A549 (cell line): ENCODE measurements around the gene CELF2. TPM values are rescaled to one million over a fixed set of nuclear protein-coding genes. Genes with fewer than 3 reads are reported as not detected.

ENCODE experiments used
- ATAC-seq, 2 experiments: fragments of 200-7000 bp in 1 of 2; fragments of >200 bp in 1 of 2; cut with Nextera tagmentation in 1 of 2; cut with Tn5 transposase in 1 of 2; 3 replicates each; pipeline versions ENCODE4 v1.8.0 to v1.9.1; 2018 to 2020; ENCODE audit warnings: mild to moderate bottlenecking in 1 of 2, moderate library complexity in 1 of 2
- CTCF ChIA-PET: fragments of 300-600 bp; sonication (Branson Sonifier 250); formaldehyde crosslinking; extraction: SDS; loops from one replicate; lab custom pipeline; 2021; ENCODE audit warnings: antibody characterized with exemption, inconsistent platforms; lab: Yijun Ruan, JAX
- POLR2A ChIA-PET: fragments of 350-600 bp; formaldehyde crosslinking; extraction: SDS; loops from one replicate; lab custom pipeline; 2021; ENCODE audit warnings: antibody characterized with exemption, inconsistent platforms; lab: Yijun Ruan, JAX
- DNase-seq, 2 experiments: peaks; one replicate each; pipeline versions ENCODE4 v3.0.0 to v3.0.0-alpha.2; 2011 to 2016; ENCODE audit warnings: low read depth in 1 of 2, low spot score in 1 of 2
- FAIRE-seq: peaks from 2 replicates; lab custom pipeline; 2011; peaks lifted over from hg19 to GRCh38; lab: Jason Lieb, UNC
- H3K27ac ChIP-seq, 2 experiments: fragments of >200 bp; sonication (Bioruptor Twin); formaldehyde crosslinking; 3 replicates each; pipeline ENCODE4 v1.5.1; 2016 to 2017
- H3K4me1 ChIP-seq: fragments of >200 bp; sonication (Bioruptor Twin); formaldehyde crosslinking; 3 replicates; pipeline ENCODE4 v1.6.1; 2016
- H3K4me2 ChIP-seq: fragments of >200 bp; sonication (Bioruptor Twin); formaldehyde crosslinking; 3 replicates; pipeline ENCODE4 v1.6.1; 2016
- H3K4me3 ChIP-seq: fragments of >200 bp; sonication (Bioruptor Twin); formaldehyde crosslinking; 3 replicates; pipeline ENCODE4 v1.5.1; 2016
- H3K9me3 ChIP-seq: fragments of >200 bp; sonication (Bioruptor Twin); formaldehyde crosslinking; 3 replicates; pipeline ENCODE4 v1.6.1; 2016
- BHLHE40 ChIP-seq: IDR thresholded peaks from 2 replicates; pipeline ENCODE4 v1.6.1; 2012; ENCODE audit warnings: low read depth, low read length, inconsistent platforms
- CBX2 ChIP-seq: fragments of 200-600 bp; sonication (generic); IDR thresholded peaks from 2 replicates; pipeline ENCODE4 v1.6.1; 2016; ENCODE audit warnings: low read depth, mild to moderate bottlenecking, borderline replicate concordance
- CBX8 ChIP-seq: fragments of 200-600 bp; sonication (generic); IDR thresholded peaks from 2 replicates; pipeline ENCODE4 v1.6.1; 2016
- CHD2 ChIP-seq: fragments of 150-350 bp; IDR thresholded peaks from 2 replicates; pipeline ENCODE4 v1.6.1; 2014; ENCODE audit warnings: low read length; ENCODE audit not compliant: partially characterized antibody
- EHF ChIP-seq: fragments of 250-450 bp; sonication (Bioruptor Pico); IDR thresholded peaks from 2 replicates; pipeline ENCODE4 v1.5.0; 2020; ENCODE audit warnings: mild to moderate bottlenecking
- EP300 ChIP-seq, 2 experiments: fragments of >200 bp; sonication (Bioruptor Twin); formaldehyde crosslinking; IDR thresholded peaks; 2 replicates in 1 of 2; 3 replicates in 1 of 2; pipeline ENCODE4 v1.6.1; 2016 to 2017
- ESRRA ChIP-seq: fragments of 150-350 bp; IDR thresholded peaks from 2 replicates; pipeline ENCODE4 v1.6.1; 2014; ENCODE audit warnings: mild to moderate bottlenecking, low read length, borderline replicate concordance
- FOSL2 ChIP-seq, 2 experiments: fragments of 450-650 bp in 1 of 2; fragments of >200 bp in 1 of 2; sonication (Bioruptor Twin) in 1 of 2; formaldehyde crosslinking; IDR thresholded peaks; 2 replicates each; pipeline versions ENCODE4 v1.5.0 to v1.6.1; 2016 to 2020; ENCODE audit warnings: mild to moderate bottlenecking in 1 of 2, moderate library complexity in 1 of 2
- GATA3 ChIP-seq: IDR thresholded peaks from 2 replicates; pipeline ENCODE4 v1.6.1; 2012; ENCODE audit warnings: borderline replicate concordance
- HEYL ChIP-seq: fragments of 250-450 bp; sonication (Bioruptor Pico); IDR thresholded peaks from 2 replicates; pipeline ENCODE4 v1.8.0; 2021; ENCODE audit warnings: mild to moderate bottlenecking, moderate library complexity
- HOXA7 ChIP-seq: fragments of 250-450 bp; sonication (Bioruptor Pico); IDR thresholded peaks from 2 replicates; pipeline ENCODE4 v1.5.0; 2020; ENCODE audit warnings: mild to moderate bottlenecking, moderate library complexity
- JUN ChIP-seq, 2 experiments: fragments of >200 bp; sonication (Bioruptor Twin); formaldehyde crosslinking; IDR thresholded peaks; 2 replicates in 1 of 2; 3 replicates in 1 of 2; pipeline ENCODE4 v1.6.1; 2016 to 2017
- KDM1A ChIP-seq: fragments of 200-600 bp; sonication (generic); IDR thresholded peaks from 2 replicates; pipeline ENCODE4 v1.6.1; 2016; ENCODE audit warnings: low read depth, mild to moderate bottlenecking
- NFE2L2 ChIP-seq: fragments of 150-350 bp; conservative IDR thresholded peaks from 2 replicates; pipeline ENCODE4 v1.6.1; 2014; ENCODE audit warnings: low read length
- NPAS2 ChIP-seq: fragments of 250-450 bp; sonication (Bioruptor Pico); IDR thresholded peaks from 2 replicates; pipeline ENCODE4 v1.8.0; 2022; ENCODE audit warnings: mild to moderate bottlenecking, moderate library complexity, borderline replicate concordance
- PHF8 ChIP-seq: fragments of 200-600 bp; sonication (generic); IDR thresholded peaks from 2 replicates; pipeline ENCODE4 v1.6.1; 2016; ENCODE audit warnings: low read depth, mild to moderate bottlenecking, antibody characterized with exemption, moderate library complexity, borderline replicate concordance
- POLR2AphosphoS2 ChIP-seq: conservative IDR thresholded peaks from 2 replicates; pipeline ENCODE4 v1.6.1; 2012; ENCODE audit warnings: low read length, improper control_type of control experiment, inconsistent platforms
- RCOR1 ChIP-seq: fragments of 150-350 bp; IDR thresholded peaks from 2 replicates; pipeline ENCODE4 v1.6.1; 2014; ENCODE audit warnings: antibody characterized with exemption, low read length, low read depth
- SMC3 ChIP-seq: fragments of >200 bp; sonication (Bioruptor Twin); formaldehyde crosslinking; IDR thresholded peaks from 3 replicates; pipeline ENCODE4 v1.6.1; 2018; ENCODE audit warnings: inconsistent platforms
- SREBF2 ChIP-seq: fragments of 450-650 bp; IDR thresholded peaks from 2 replicates; pipeline ENCODE4 v1.6.1; 2014; ENCODE audit warnings: mild to moderate bottlenecking, moderate library complexity
- ZSCAN20 ChIP-seq: fragments of 250-450 bp; sonication (Bioruptor Pico); IDR thresholded peaks from 2 replicates; pipeline ENCODE4 v1.8.0; 2022; ENCODE audit warnings: mild to moderate bottlenecking, moderate library complexity
- WGBS: methylation state at CpG from one replicate; pipeline ENCODE4 v1.1.6; 2017; ENCODE audit errors: missing lambda C conversion rate; 5-methylcytosine and 5-hydroxymethylcytosine counted together
- polyA plus RNA-seq, 4 experiments: library from polyadenylated mRNA; depleted of rRNA in 3 of 4; stranded (reverse); fragments of >200 nt; fragmentation: RNase III in 1 of 4; extraction: RNeasy Plus Mini Kit Qiagen cat#74134 plus additional on column Dnase treatment in 1 of 4; gene quantifications; 2 replicates in 3 of 4; 3 replicates in 1 of 4; pipeline ENCODE4 v1.2.3, GENCODE V29; 2011 to 2017
- TF ChIP-seq, protein P1 (sequence below): fragments of 200-600 bp; sonication (generic); IDR thresholded peaks from 2 replicates; pipeline ENCODE4 v1.6.1; 2016; ENCODE audit warnings: antibody characterized with exemption, mild to moderate bottlenecking, moderate library complexity
- TF ChIP-seq, protein P2 (sequence below): IDR thresholded peaks from 2 replicates; pipeline ENCODE4 v1.6.1; 2012; ENCODE audit warnings: low read depth, borderline replicate concordance

Gene CELF2
- polyA plus RNA-seq, 2 of the 4 experiments (the other 2 are of a cell fraction) = 0.01 to 0.03 TPM

DNA sequence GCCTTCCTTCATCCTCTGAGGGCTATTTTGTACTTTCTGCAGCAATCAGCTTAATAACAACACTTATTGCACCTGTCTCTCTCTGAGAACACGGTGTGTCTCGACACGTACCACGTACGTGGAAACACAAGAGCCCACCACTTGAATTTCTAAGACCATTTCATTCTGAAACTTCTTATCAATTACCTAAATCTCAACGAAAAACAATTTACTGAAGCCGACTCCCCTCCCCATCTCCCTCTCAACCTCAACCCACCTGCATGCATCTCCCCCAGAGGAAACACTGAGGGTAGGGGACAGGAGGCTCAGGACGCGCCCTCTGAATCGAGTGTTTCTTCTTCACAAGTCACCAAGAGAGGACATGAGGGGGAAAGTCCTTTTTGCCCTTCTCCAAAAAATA, 315.2 kb downstream of the CELF2 start:
- FAIRE-seq = no peak
- ATAC-seq = no peak
- POLR2A ChIA-PET = no interaction called here
- Histone ChIP-seq H3K27ac (no peak overlapping the region), H3K4me1 (no peaks in the 10 kb centered on the region), H3K9me3 (no peaks in the 10 kb centered on the region), H3K4me3 (no peak overlapping the region), H3K4me2 (no peak overlapping the region)
- 59% methylated on average over 10 of the region's 10 CpGs for WGBS
- TF ChIP-seq CBX8 (0 out of 2 replicates have a peak, but pooled peaks have one; percentile 23), KDM1A (no peak), CBX2 (no peak), SREBF2 (no peak)
- DNase-seq = no peak
- CTCF ChIA-PET = interaction anchor here (1.7 kb wide), 1 partner anchor 15 kb away, joined by 4 read pairs; no protein-coding TSS in a partner anchor

DNA sequence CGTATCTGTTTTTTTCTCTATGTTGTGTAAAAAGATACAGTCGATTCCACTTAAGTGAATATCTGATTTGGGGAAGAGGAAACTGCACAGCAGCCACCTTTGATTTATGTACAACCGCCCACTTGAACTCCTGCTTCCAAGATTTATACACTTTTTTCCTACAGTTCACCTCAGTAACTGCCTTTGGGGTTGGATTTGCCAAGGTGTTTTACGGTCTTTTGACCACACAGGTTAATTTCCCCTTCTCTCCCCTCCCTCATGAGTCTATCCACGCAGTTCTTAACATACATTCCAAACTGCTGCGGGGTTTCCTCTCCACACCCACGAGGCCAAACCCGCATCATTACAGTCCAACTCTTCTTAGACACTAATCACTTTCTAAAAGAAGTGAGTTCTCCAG, 316.8 kb downstream of the CELF2 start:
- Histone ChIP-seq H3K27ac (no peak overlapping the region), H3K4me3 (no peak overlapping the region), H3K9me3 (no peaks in the 10 kb centered on the region), H3K4me1 (no peaks in the 10 kb centered on the region), H3K4me2 (no peak overlapping the region)
- no peak for ATAC-seq
- CTCF ChIA-PET = interaction anchor here (1.0 kb wide), 1 partner anchor 13 kb away, joined by 3 read pairs; no protein-coding TSS in a partner anchor
- no peak for FAIRE-seq
- POLR2A ChIA-PET = no interaction called here
- WGBS = 41% methylated on average over 8 of the region's 8 CpGs
- TF ChIP-seq, protein P1, sequence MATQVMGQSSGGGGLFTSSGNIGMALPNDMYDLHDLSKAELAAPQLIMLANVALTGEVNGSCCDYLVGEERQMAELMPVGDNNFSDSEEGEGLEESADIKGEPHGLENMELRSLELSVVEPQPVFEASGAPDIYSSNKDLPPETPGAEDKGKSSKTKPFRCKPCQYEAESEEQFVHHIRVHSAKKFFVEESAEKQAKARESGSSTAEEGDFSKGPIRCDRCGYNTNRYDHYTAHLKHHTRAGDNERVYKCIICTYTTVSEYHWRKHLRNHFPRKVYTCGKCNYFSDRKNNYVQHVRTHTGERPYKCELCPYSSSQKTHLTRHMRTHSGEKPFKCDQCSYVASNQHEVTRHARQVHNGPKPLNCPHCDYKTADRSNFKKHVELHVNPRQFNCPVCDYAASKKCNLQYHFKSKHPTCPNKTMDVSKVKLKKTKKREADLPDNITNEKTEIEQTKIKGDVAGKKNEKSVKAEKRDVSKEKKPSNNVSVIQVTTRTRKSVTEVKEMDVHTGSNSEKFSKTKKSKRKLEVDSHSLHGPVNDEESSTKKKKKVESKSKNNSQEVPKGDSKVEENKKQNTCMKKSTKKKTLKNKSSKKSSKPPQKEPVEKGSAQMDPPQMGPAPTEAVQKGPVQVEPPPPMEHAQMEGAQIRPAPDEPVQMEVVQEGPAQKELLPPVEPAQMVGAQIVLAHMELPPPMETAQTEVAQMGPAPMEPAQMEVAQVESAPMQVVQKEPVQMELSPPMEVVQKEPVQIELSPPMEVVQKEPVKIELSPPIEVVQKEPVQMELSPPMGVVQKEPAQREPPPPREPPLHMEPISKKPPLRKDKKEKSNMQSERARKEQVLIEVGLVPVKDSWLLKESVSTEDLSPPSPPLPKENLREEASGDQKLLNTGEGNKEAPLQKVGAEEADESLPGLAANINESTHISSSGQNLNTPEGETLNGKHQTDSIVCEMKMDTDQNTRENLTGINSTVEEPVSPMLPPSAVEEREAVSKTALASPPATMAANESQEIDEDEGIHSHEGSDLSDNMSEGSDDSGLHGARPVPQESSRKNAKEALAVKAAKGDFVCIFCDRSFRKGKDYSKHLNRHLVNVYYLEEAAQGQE = no peak
- TF ChIP-seq, protein P2, sequence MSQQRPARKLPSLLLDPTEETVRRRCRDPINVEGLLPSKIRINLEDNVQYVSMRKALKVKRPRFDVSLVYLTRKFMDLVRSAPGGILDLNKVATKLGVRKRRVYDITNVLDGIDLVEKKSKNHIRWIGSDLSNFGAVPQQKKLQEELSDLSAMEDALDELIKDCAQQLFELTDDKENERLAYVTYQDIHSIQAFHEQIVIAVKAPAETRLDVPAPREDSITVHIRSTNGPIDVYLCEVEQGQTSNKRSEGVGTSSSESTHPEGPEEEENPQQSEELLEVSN = no peak
- no peak for TF ChIP-seq HOXA7 (CRISPR knock-in tag)
- no peak for TF ChIP-seq EP300 (IDR thresholded peaks at IDR 0.05)
- no peak for TF ChIP-seq FOSL2 (IDR thresholded peaks at IDR 0.05)
- no peak for TF ChIP-seq FOSL2 (CRISPR knock-in tag; IDR thresholded peaks at IDR 0.05)
- TF ChIP-seq JUN (IDR thresholded peaks at IDR 0.05) = no peak
- TF ChIP-seq BHLHE40 = no peak
- no peak for TF ChIP-seq CHD2
- TF ChIP-seq PHF8 = no peak
- TF ChIP-seq ESRRA = no peak
- TF ChIP-seq POLR2AphosphoS2 = no peak
- TF ChIP-seq NFE2L2 = no peak
- TF ChIP-seq HEYL (CRISPR knock-in tag) = no peak
- no peak for TF ChIP-seq EHF
- no peak for TF ChIP-seq RCOR1
- TF ChIP-seq GATA3 = no peak
- no peak for TF ChIP-seq SMC3
- no peak for TF ChIP-seq NPAS2 (CRISPR knock-in tag)
- no peak for TF ChIP-seq ZSCAN20 (CRISPR knock-in tag)
- TF ChIP-seq CBX8 = no peak
- DNase-seq = no peak
